Measurements from ENCODE around the gene ANO5. TPM values are rescaled to one million over a fixed set of nuclear protein-coding genes. Genes with fewer than 3 reads are reported as not detected.
A peak's percentile ranks its signal among the peaks of the same experiment; 100 is the strongest.

The ANO5 gene
- polyA plus RNA-seq, 2 of the 4 experiments (the other 2 are of a cell fraction), result 3.1 to 8.6 TPM

- ATAC-seq (no peak), FAIRE-seq (no peak), DNase-seq (ENCODE audit: low read depth in 1 of 2, low spot score in 1 of 2) (no peak)
- no peaks in the 10 kb centered on the region for H3K9me3 ChIP-seq
- no peaks in the 10 kb centered on the region for H3K4me1 ChIP-seq
- CTCF ChIA-PET, result no interaction called here
- no peak overlapping the region for H3K4me3 ChIP-seq
- no peak overlapping the region for H3K27ac ChIP-seq
- H3K4me2 ChIP-seq, result no peak overlapping the region
- POLR2A ChIA-PET, result no interaction called here
- TF ChIP-seq BCL3 (IDR thresholded peaks at IDR 0.05) (no peak), ESRRA (IDR thresholded peaks at IDR 0.05; ENCODE audit: borderline replicate concordance, low read length) (no peak), NFE2L2 (conservative IDR thresholded peaks at IDR 0.05; ENCODE audit: low read length) (no peak), NR3C1 (IDR thresholded peaks at IDR 0.05) (no peak), ZSCAN20 (CRISPR knock-in tag; IDR thresholded peaks at IDR 0.05) (no peak), RNF2 (IDR thresholded peaks at IDR 0.05; ENCODE audit: borderline replicate concordance, low read depth) (no peak), HES2 (IDR thresholded peaks at IDR 0.05) (no peak), FOSL2 (IDR thresholded peaks at IDR 0.05) (no peak), FOSL2 (CRISPR knock-in tag; IDR thresholded peaks at IDR 0.05) (no peak), ZC3H11A (IDR thresholded peaks at IDR 0.05) (no peak), HOXB13 (CRISPR knock-in tag; IDR thresholded peaks at IDR 0.05; ENCODE audit: low read depth) (no peak), RFX5 (IDR thresholded peaks at IDR 0.05) (no peak), E2F6 (IDR thresholded peaks at IDR 0.05; ENCODE audit: borderline replicate concordance, low read depth) (no peak), POLR2A (IDR thresholded peaks at IDR 0.05; ENCODE audit: low read length) (no peak), SMC3 (IDR thresholded peaks at IDR 0.05) (no peak), KDM1A (IDR thresholded peaks at IDR 0.05; ENCODE audit: low read depth) (no peak), GATA3 (IDR thresholded peaks at IDR 0.05; ENCODE audit: borderline replicate concordance) (no peak)
Measured at GRCh38 chr11:22302368-22302767, 109.5 kb downstream of the ANO5 start.

- ATAC-seq, result peak; percentile 34 to 68; a peak in 4 of 6 replicates
- Histone ChIP-seq H3K4me3 (no peak overlapping the region), H3K27ac (no peak overlapping the region), H3K9me3 (no peaks in the 10 kb centered on the region), H3K4me1 (no peaks in the 10 kb centered on the region), H3K4me2 (no peak overlapping the region)
- POLR2A ChIA-PET, result no interaction called here
- peak; percentile 88 for FAIRE-seq
- CTCF ChIA-PET, result interaction anchor here (0.8 to 2.8 kb wide), 19 partner anchors 9 to 1661 kb away, joined by 3 to 41 read pairs (median 4); partner anchors contain the start of gene ANO5
- peak; percentile 21 to 52 for DNase-seq (ENCODE audit: low read depth in 1 of 2, low spot score in 1 of 2)
- 15% methylated on average over 5 of the region's 5 CpGs for WGBS (ENCODE audit: missing lambda C conversion rate)
- no peak for TF ChIP-seq FOSB (CRISPR knock-in tag; IDR thresholded peaks at IDR 0.05)
- no peak for TF ChIP-seq HOXB13 (CRISPR knock-in tag; IDR thresholded peaks at IDR 0.05; ENCODE audit: low read depth)
- TF ChIP-seq FOXS1 (CRISPR knock-in tag; IDR thresholded peaks at IDR 0.05), result no peak
- no peak for TF ChIP-seq TP53 (CRISPR knock-in tag; IDR thresholded peaks at IDR 0.05)
- no peak for TF ChIP-seq CEBPB (IDR thresholded peaks at IDR 0.05)
- TF ChIP-seq CBX8 (IDR thresholded peaks at IDR 0.05), result no peak
- TF ChIP-seq ZC3H11A (IDR thresholded peaks at IDR 0.05), result no peak
- no peak for TF ChIP-seq CBX2 (IDR thresholded peaks at IDR 0.05; ENCODE audit: borderline replicate concordance, low read depth)
- TF ChIP-seq HDAC2 (IDR thresholded peaks at IDR 0.05), result no peak
- no peak for TF ChIP-seq HMGXB4 (CRISPR knock-in tag; IDR thresholded peaks at IDR 0.05; ENCODE audit: borderline replicate concordance)
- no peak for TF ChIP-seq GATA3 (IDR thresholded peaks at IDR 0.05; ENCODE audit: borderline replicate concordance)
- no peak for TF ChIP-seq RARB (CRISPR knock-in tag; IDR thresholded peaks at IDR 0.05)
- peak; percentile 71 for TF ChIP-seq SMC3 (IDR thresholded peaks at IDR 0.05)
- no peak for TF ChIP-seq ZNF302 (CRISPR knock-in tag; IDR thresholded peaks at IDR 0.05)
- TF ChIP-seq CTCF (IDR thresholded peaks at IDR 0.05), result peak; percentile 69
- TF ChIP-seq EP300 (IDR thresholded peaks at IDR 0.05), result no peak
- TF ChIP-seq TFCP2L1 (CRISPR knock-in tag; IDR thresholded peaks at IDR 0.05), result no peak
- no peak for TF ChIP-seq EHF (CRISPR knock-in tag; IDR thresholded peaks at IDR 0.05)
- TF ChIP-seq POLR2AphosphoS2 (conservative IDR thresholded peaks at IDR 0.05; ENCODE audit: low read length), result no peak
- peak; percentile 66 to 71 for TF ChIP-seq RAD21 (conservative IDR thresholded peaks at IDR 0.05 in 1 of 2, IDR thresholded peaks at IDR 0.05 in 1 of 2)
- no peak for TF ChIP-seq PBX3 (IDR thresholded peaks at IDR 0.05)
- no peak for TF ChIP-seq JUNB (IDR thresholded peaks at IDR 0.05)
Measured at GRCh38 chr11:22304337-22304961, 111.6 kb downstream of the ANO5 start.
